Measurements from ENCODE around the gene CHFR. TPM values are rescaled to one million over a fixed set of nuclear protein-coding genes. Genes with fewer than 3 reads are reported as not detected.

CHFR gene
- total and polyA plus RNA-seq, 2 donors (not counting 3 experiments of a cell fraction or from before 2014, with no cell fraction given) = 45.4 to 66.5 TPM

- Histone ChIP-seq H3K27ac (ENCODE audit: insufficient read depth, low read depth, low read length) (no peak overlapping the region), H3K4me3 (replicated peaks in 1 of 3; ENCODE audit: insufficient read depth in 1 of 3, low read depth in 1 of 3, low read length in 3 of 3) (no peak overlapping the region), H3K9ac (replicated peaks; ENCODE audit: extremely low read depth, insufficient read depth, low read length) (no peak overlapping the region), H3K9me1 (replicated peaks; ENCODE audit: control insufficient read depth, extremely low read depth, insufficient read depth, low read length) (no peaks in the 10 kb centered on the region), H3K9me3 (replicated peaks; ENCODE audit: control insufficient read depth, insufficient read depth, low read length) (no peaks in the 10 kb centered on the region), H4K20me1 (replicated peaks; ENCODE audit: control insufficient read depth, extremely low read depth, insufficient read depth, low read length) (no peaks in the 10 kb centered on the region), H3K4me1 (ENCODE audit: control insufficient read depth, extremely low read depth, insufficient read depth, low read length) (peaks cover 2% of the 10 kb centered on the region), H3K27me3 (ENCODE audit: control insufficient read depth in 2 of 2, insufficient read depth in 2 of 2, low read length in 2 of 2) (peaks cover 3 to 17% of the 10 kb centered on the region in 2 experiments), H3K36me3 (ENCODE audit: control insufficient read depth in 2 of 2, extremely low read depth in 1 of 2, insufficient read depth in 2 of 2, low read length in 2 of 2) (no peaks in the 10 kb centered on the region), H2AFZ (ENCODE audit: low read depth, low read length) (no peak overlapping the region), H3K79me2 (ENCODE audit: control insufficient read depth, insufficient read depth, low read length) (no peaks in the 10 kb centered on the region), H3K4me2 (ENCODE audit: insufficient read depth, low read length) (no peak overlapping the region)
- DNase-seq (ENCODE audit: low read depth, low spot score) = no peak
- intact Hi-C loops (cut with micrococcal nuclease) (no loop called here), dilution Hi-C loops (cut with MboI; ENCODE audit: extremely low pct_ligation_motif_present, low sequenced_read_pairs) (no loop called here)
- TF ChIP-seq FOS (IDR thresholded peaks at IDR 0.05; ENCODE audit: borderline replicate concordance, insufficient read depth, low read length) (no peak), POLR2A (IDR thresholded peaks at IDR 0.05; ENCODE audit: low read depth, low read length) (no peak), CTCF (IDR thresholded peaks at IDR 0.05; ENCODE audit: extremely low read depth in 1 of 2, insufficient read depth in 1 of 2, low read depth in 1 of 2, low read length in 2 of 2) (no peak), POLR2AphosphoS5 (IDR thresholded peaks at IDR 0.05; ENCODE audit: insufficient read depth, low read depth, low read length) (no peak), JUN (IDR thresholded peaks at IDR 0.05; ENCODE audit: borderline replicate concordance, insufficient read depth, insufficient read length, low read depth) (no peak), MYC (IDR thresholded peaks at IDR 0.05; ENCODE audit: low read depth, low read length) (no peak), GATA2 (IDR thresholded peaks at IDR 0.05; ENCODE audit: insufficient read depth, insufficient read length, low read depth, low read length) (no peak), EZH2 (IDR thresholded peaks at IDR 0.05; ENCODE audit: borderline replicate concordance, low read depth, low read length, severe bottlenecking) (no peak), MAX (IDR thresholded peaks at IDR 0.05; ENCODE audit: insufficient read depth, insufficient read length) (no peak)
- ChIA-PET CTCF (no interaction called here), POLR2A (no interaction called here)
- no TSS peak for BruUV-seq (replicated peaks)
- FAIRE-seq = no peak
Observed at GRCh38 chr12:132907216-132907615, 19.8 kb upstream of the CHFR start.
